IPS-20b (cell line): Measurements from ENCODE around the gene FRMPD2.
"Not testable (repeated sequence)": the region's sequence is repeated elsewhere in the genome, so short reads cannot be mapped to it uniquely, and the experiment has no call there.

Experiments
- H3K27ac ChIP-seq: one replicate; pipeline ENCODE4 v1.5.1; 2013; ENCODE audit warnings: low read length
- H3K27me3 ChIP-seq: 2 replicates; pipeline ENCODE4 v1.6.1; 2013; ENCODE audit warnings: mild to moderate bottlenecking, low read length, inconsistent platforms; ENCODE audit not compliant: insufficient read depth
- H3K36me3 ChIP-seq: 2 replicates; pipeline ENCODE4 v1.6.1; 2013; ENCODE audit warnings: low read depth, mild to moderate bottlenecking, inconsistent platforms, low read length, moderate library complexity; ENCODE audit not compliant: insufficient read depth
- H3K4me1 ChIP-seq: 2 replicates; pipeline ENCODE4 v1.6.1; 2013; ENCODE audit warnings: mild to moderate bottlenecking, control low read depth, inconsistent platforms, low read length, moderate library complexity; ENCODE audit not compliant: insufficient read depth
- H3K4me3 ChIP-seq: 2 replicates; pipeline ENCODE4 v1.5.1; 2013; ENCODE audit warnings: mild to moderate bottlenecking, low read length, inconsistent platforms
- H3K9ac ChIP-seq: 2 replicates; pipeline ENCODE4 v1.6.1; 2013; ENCODE audit warnings: low read depth, mild to moderate bottlenecking, inconsistent platforms, low read length, moderate library complexity
- H3K9me3 ChIP-seq: 2 replicates; pipeline ENCODE4 v1.6.1; 2013; ENCODE audit warnings: mild to moderate bottlenecking, low read depth, low read length, inconsistent platforms; ENCODE audit not compliant: insufficient read depth

Gene FRMPD2

GRCh38 chr10:48287417-48288391, 13.2 kb upstream of the FRMPD2 start:
- Histone ChIP-seq H3K4me1 (no peaks in the 10 kb centered on the region), H3K27ac (no peak overlapping the region)

DNA sequence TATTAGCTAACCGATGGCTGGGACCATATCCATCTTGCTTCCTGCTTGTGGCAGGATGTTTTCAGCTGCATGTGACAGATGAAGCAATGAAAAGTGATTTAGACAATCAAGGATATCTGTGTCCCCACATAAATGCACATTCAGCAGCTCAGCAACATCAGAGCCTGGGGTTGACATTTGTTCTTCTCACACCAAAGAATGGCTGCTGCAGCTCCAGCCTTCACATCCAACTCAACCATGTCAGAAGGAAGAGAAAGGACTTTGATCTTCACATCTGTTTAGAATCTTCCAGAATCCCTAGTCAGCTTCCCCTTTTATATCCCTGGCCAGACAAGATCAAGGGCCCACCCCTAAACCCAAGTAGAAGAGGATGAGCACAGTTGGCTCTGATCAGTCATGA, 11.9 kb upstream of the FRMPD2 start:
- no peak overlapping the region for H3K27ac ChIP-seq
- H3K4me3 ChIP-seq: no peak overlapping the region
- no peaks in the 10 kb centered on the region for H3K4me1 ChIP-seq
- no peaks in the 10 kb centered on the region for H3K36me3 ChIP-seq
- no peaks in the 10 kb centered on the region for H3K27me3 ChIP-seq
- no peak overlapping the region for H3K9ac ChIP-seq
- H3K9me3 ChIP-seq: peaks cover 12% of the 10 kb centered on the region

More at GRCh38 chr10:48287417-48288391, 13.2 kb upstream of the FRMPD2 start:
- peaks cover 12% of the 10 kb centered on the region for H3K9me3 ChIP-seq
- H3K9ac ChIP-seq: no peak overlapping the region
- H3K4me3 ChIP-seq: no peak overlapping the region
- H3K36me3 ChIP-seq: no peaks in the 10 kb centered on the region
- no peaks in the 10 kb centered on the region for H3K27me3 ChIP-seq

- no peaks in the 10 kb centered on the region for H3K27me3 ChIP-seq
- H3K9ac ChIP-seq: no peak overlapping the region
- no peaks in the 10 kb centered on the region for H3K4me1 ChIP-seq
- H3K9me3 ChIP-seq: peaks cover 12% of the 10 kb centered on the region
- H3K36me3 ChIP-seq: no peaks in the 10 kb centered on the region
- no peak overlapping the region for H3K27ac ChIP-seq
- no peak overlapping the region for H3K4me3 ChIP-seq
These were observed 11.2 kb upstream of the FRMPD2 start for GRCh38 chr10:48285710-48286109.

DNA sequence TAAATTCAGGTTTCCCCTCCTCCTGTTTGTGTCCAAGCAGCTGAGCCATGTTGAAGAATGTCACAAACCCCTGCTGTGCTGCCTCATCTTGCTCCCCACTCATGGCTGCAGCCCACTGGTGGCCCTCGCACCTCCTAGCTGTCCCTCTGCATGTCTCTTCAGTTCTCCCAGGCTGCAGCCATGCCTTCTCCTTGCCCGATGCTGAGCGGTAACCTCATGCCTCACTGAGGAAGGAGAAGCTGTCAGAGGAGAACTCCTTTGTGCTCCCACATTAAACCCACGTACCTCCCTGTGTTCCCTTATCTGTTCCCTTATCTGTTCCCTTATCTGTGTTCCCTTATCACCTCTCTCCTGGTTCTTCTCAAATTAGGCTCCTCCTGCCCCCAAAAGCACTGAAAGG, 10.3 kb upstream of the FRMPD2 start:
- H3K9ac ChIP-seq: no peak overlapping the region
- peaks cover 12% of the 10 kb centered on the region for H3K9me3 ChIP-seq
- H3K36me3 ChIP-seq: no peaks in the 10 kb centered on the region
- H3K27ac ChIP-seq: no peak overlapping the region
- H3K4me1 ChIP-seq: no peaks in the 10 kb centered on the region
- no peaks in the 10 kb centered on the region for H3K27me3 ChIP-seq
- no peak overlapping the region for H3K4me3 ChIP-seq

DNA sequence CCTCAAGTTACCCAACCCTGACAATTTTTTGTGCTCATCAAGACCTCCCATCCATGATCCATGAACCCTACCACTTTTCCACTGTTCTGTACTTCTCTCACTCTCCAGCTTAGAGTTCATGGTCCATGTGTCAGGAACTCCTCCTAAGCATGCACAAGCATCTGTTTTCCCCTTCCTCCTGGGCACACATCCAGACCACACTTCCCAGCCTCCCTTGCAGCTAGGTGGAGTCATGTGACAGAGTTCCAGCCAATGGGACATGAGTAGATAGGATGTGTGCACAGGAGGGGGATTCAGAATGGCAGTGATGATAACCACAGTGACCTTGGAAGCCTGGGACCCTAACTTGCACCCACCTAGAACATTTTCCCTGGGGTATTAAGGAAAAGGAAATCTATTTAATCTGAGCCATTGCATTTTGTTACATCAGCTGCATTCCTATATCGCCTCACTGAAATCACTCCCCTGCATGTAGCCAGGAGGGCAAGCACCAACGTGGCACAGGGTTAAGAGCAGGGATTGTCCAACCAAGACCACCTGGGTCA, 9.6 kb upstream of the FRMPD2 start:
- H3K9me3 ChIP-seq: peaks cover 12% of the 10 kb centered on the region
- H3K27ac ChIP-seq: no peak overlapping the region
- no peaks in the 10 kb centered on the region for H3K27me3 ChIP-seq
- no peaks in the 10 kb centered on the region for H3K4me1 ChIP-seq
- no peak overlapping the region for H3K9ac ChIP-seq
- H3K4me3 ChIP-seq: no peak overlapping the region
- no peaks in the 10 kb centered on the region for H3K36me3 ChIP-seq

- Histone ChIP-seq H3K27ac (no peak overlapping the region), H3K9me3 (peaks cover 12% of the 10 kb centered on the region), H3K27me3 (no peaks in the 10 kb centered on the region), H3K9ac (no peak overlapping the region), H3K36me3 (no peaks in the 10 kb centered on the region), H3K4me1 (no peaks in the 10 kb centered on the region), H3K4me3 (no peak overlapping the region)
These were observed 8.3 kb upstream of the FRMPD2 start for GRCh38 chr10:48282829-48283228.

GRCh38 chr10:48281697-48282096, 7.2 kb upstream of the FRMPD2 start:
- not testable (repeated sequence) for H3K36me3 ChIP-seq, H3K9ac ChIP-seq, H3K4me1 ChIP-seq, H3K27me3 ChIP-seq, H3K27ac ChIP-seq, H3K4me3 ChIP-seq
- peaks cover 12% of the 10 kb centered on the region for H3K9me3 ChIP-seq

DNA sequence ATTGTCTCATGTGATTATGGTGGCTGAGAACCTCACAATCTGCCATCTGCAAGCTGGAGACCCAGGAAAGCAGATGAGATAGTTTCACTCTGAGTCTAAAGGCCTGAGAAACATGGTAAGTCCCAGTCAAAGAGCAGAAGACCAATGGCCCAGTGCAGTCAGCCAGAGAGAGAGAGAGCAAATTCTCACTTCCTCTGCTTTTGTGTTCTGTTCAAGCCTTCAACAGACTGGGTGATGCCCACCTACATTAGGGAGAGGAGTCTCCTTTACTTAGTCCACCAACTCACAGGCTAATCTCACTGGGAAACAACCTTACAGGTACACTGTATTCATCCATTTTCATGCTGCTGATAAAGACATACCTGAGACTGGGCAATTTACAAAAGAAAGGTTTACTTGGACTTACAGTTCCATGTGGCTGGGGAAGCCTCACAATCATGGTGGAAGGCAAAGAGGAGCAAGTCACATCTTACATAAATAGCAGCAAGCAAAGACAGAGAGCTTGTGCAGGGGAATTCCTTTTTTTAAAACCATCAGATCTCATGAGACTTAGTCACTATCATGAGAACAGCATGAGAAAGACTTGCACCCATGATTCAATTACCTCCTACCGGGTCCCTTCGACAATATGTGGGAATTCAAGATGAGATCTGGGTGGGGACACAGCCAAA, 4.7 kb upstream of the FRMPD2 start:
- no peaks in the 10 kb centered on the region; the same call in 1 of the 2 replicates for H3K4me1 ChIP-seq
- H3K27me3 ChIP-seq: no peaks in the 10 kb centered on the region
- no peak overlapping the region for H3K27ac ChIP-seq
- no peak overlapping the region for H3K4me3 ChIP-seq
- no peak overlapping the region for H3K9ac ChIP-seq
- H3K9me3 ChIP-seq: peaks cover 9% of the 10 kb centered on the region
- no peaks in the 10 kb centered on the region for H3K36me3 ChIP-seq

DNA sequence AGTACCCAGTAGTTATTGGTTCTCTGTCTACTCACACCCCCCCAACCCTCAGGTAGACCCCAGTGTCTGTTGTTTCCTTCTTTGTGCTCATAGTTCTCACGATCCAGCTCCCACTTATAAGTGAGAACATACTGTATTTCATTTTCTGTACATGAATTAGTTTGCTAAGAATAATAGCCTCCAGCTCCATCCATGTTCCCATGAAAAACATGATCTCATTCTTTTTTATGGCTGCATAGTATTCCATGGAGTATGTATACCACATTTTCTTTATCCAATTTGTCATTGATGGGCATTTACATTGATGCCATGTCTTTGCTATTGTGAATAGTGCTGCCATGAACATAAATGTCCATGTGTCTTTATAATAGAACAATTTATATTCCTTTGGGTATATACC, 2.6 kb upstream of the FRMPD2 start:
- Histone ChIP-seq H3K36me3 (no peaks in the 10 kb centered on the region), H3K27me3 (no peaks in the 10 kb centered on the region), H3K27ac (no peak overlapping the region), H3K9me3 (no peaks in the 10 kb centered on the region), H3K4me3 (no peak overlapping the region), H3K9ac (no peak overlapping the region), H3K4me1 (no peaks in the 10 kb centered on the region; the same call in 1 of the 2 replicates)

DNA sequence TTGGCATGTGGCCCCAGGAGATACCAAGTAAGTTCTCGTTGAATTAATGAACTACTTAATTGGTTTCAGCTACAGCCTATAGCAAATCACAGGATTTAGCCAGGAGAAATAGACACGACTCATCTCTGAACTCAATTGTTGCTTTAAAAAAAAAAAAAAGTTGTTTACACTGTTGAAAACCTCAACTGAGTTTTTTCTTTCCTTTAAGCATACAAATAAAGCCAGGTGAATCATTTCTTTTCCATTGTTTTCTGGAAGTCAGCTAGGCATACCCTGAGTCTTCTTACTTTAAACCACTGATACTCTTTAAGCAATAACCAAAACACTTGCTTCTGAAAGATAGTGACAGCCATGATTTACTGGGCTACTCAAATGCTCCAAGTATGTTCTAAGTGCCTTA, 755 bp downstream of the FRMPD2 start:
- Histone ChIP-seq H3K36me3 (no peaks in the 10 kb centered on the region), H3K9me3 (no peaks in the 10 kb centered on the region), H3K27me3 (no peaks in the 10 kb centered on the region), H3K27ac (no peak overlapping the region), H3K4me1 (peaks cover 3% of the 10 kb centered on the region; the same call in 1 of the 2 replicates), H3K4me3 (no peak overlapping the region), H3K9ac (no peak overlapping the region)

GRCh38 chr10:48272682-48273081, 1.8 kb downstream of the FRMPD2 start:
- Histone ChIP-seq H3K9me3 (no peaks in the 10 kb centered on the region), H3K36me3 (no peaks in the 10 kb centered on the region), H3K27me3 (no peaks in the 10 kb centered on the region), H3K27ac (no peak overlapping the region), H3K4me1 (peaks cover 3% of the 10 kb centered on the region; the same call in 1 of the 2 replicates), H3K4me3 (no peak overlapping the region), H3K9ac (no peak overlapping the region)
